Measurements from ENCODE around the gene FST.

DNA sequence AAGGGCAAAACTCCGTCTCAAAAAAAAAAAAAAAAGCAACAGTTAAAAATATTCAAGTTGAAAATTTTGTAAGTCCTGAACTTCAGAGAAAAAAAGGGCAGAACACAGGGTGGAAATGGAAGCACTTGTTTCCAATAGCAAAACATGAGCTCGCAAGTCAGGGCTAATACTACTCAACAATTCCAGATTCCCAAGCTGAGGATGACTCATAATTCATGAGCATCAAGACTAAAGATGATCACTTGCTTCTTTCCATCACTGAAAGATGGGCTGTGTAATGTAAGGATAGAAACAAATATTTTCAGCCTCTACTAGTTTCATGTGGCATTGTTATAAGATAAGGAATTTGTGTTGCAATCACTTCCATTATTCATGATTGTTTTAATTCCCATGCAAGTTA, 33.5 kb upstream of the FST start:
- TF ChIP-seq POLR2A (IDR thresholded peaks at IDR 0.05; ENCODE audit: control extremely low read depth in 1 of 2, low read depth in 2 of 2, low read length in 2 of 2) (no peak), HDAC6 (IDR thresholded peaks at IDR 0.05; ENCODE audit: low read depth, low read length) (no peak)
